ENCODE data around the gene TRAPPC5. TPM values are rescaled to one million over a fixed set of nuclear protein-coding genes. Genes with fewer than 3 reads are reported as not detected.

Gene TRAPPC5
- polyA plus RNA-seq, 1 of the 3 experiments (the other 2 are of a cell fraction) = 49.4 TPM

DNA sequence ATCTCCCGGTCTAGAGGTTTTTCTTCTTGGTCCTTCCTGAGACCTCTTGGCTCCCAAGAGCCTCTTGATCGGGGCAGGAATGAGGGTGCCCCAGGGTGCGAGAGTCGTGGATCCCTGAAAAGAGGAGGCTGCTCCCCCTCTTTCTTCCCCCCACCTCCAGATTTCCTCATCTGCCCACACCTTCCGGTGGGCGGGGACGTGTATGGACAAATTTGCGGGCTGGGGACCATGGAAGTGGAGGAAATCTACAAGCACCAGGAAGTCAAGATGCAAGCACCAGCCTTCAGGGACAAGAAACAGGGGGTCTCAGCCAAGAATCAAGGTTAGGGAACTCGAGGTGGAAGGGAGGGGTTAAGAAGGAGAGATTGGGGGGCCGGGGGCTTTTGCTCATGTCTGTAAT is 3.8 kb upstream of the TRAPPC5 start, which contains the start of gene MCEMP1:
Gene MCEMP1, plus strand, starts transcription at position 237 of the 400 bp plus-strand sequence. Its CDS starts 31 bp downstream, at position 268.
- Histone ChIP-seq H3K79me2 (ENCODE audit: insufficient read depth) (peaks cover 12% of the 10 kb centered on the region), H3K4me3 (ENCODE audit: low read depth in 2 of 2, low read length in 1 of 2) (no peak within 1 kb of the TSS), H3K27ac (ENCODE audit: low read depth in 2 of 2, low read length in 1 of 2) (no peak within 1 kb of the TSS), H3K4me1 (ENCODE audit: control insufficient read depth in 1 of 2, insufficient read depth in 2 of 2, low read depth in 1 of 2, low read length in 1 of 2) (peaks cover 0 to 11% of the 10 kb centered on the region in 2 experiments; a peak in 1 of 4 replicates), H3K9me2 (no peaks in the 10 kb centered on the region), H4K20me1 (ENCODE audit: insufficient read depth) (no peaks in the 10 kb centered on the region), H3K4me2 (no peak within 1 kb of the TSS), H3K9me3 (no peaks in the 10 kb centered on the region), H2AFZ (ENCODE audit: low read depth) (no peak within 1 kb of the TSS), H3K36me3 (replicated peaks in 1 of 2; ENCODE audit: control insufficient read depth in 1 of 2, insufficient read depth in 2 of 2, low read length in 1 of 2) (no peaks in the 10 kb centered on the region), H3F3A (replicated peaks; ENCODE audit: insufficient read depth) (no peaks in the 10 kb centered on the region), H3K9ac (no peak within 1 kb of the TSS), H3K27me3 (ENCODE audit: insufficient read depth) (peaks cover 37% of the 10 kb centered on the region)
- CTCF ChIA-PET = interaction anchor here (1.2 to 3.8 kb wide), 3 partner anchors 108 to 322 kb away, joined by 3 to 22 read pairs (median 10); no protein-coding TSS in a partner anchor
- DNase-seq = no peak
- 11% methylated on average over 10 of the region's 10 CpGs for WGBS (ENCODE audit: low lambda C conversion rate)
- TF ChIP-seq GABPA (IDR thresholded peaks at IDR 0.05; ENCODE audit: low read depth) (no peak), TCF12 (IDR thresholded peaks at IDR 0.05) (no peak), SMC3 (IDR thresholded peaks at IDR 0.05; ENCODE audit: low read depth, low read length) (no peak), POLR2AphosphoS5 (IDR thresholded peaks at IDR 0.05; ENCODE audit: low read depth, low read length) (no peak), ELF1 (IDR thresholded peaks at IDR 0.05) (no peak), FOXM1 (IDR thresholded peaks at IDR 0.05; ENCODE audit: low read depth) (no peak), NFIC (IDR thresholded peaks at IDR 0.05; ENCODE audit: borderline replicate concordance) (no peak), TEAD4 (IDR thresholded peaks at IDR 0.05; ENCODE audit: borderline replicate concordance, insufficient read depth) (no peak), TAF1 (IDR thresholded peaks at IDR 0.05; ENCODE audit: borderline replicate concordance, low read depth, low read length) (no peak), RCOR1 (IDR thresholded peaks at IDR 0.05; ENCODE audit: low read length) (no peak), FOXJ3 (CRISPR knock-in tag; IDR thresholded peaks at IDR 0.05) (no peak), EP300 (IDR thresholded peaks at IDR 0.05; ENCODE audit: borderline replicate concordance in 1 of 2, low read depth in 1 of 2, low read length in 1 of 2) (no peak), SIN3A (IDR thresholded peaks at IDR 0.05; ENCODE audit: borderline replicate concordance, low read depth, low read length) (no peak), RXRA (IDR thresholded peaks at IDR 0.05; ENCODE audit: borderline replicate concordance, low read depth) (no peak), MXI1 (IDR thresholded peaks at IDR 0.05; ENCODE audit: low read depth, low read length) (no peak)
- TF ChIP-seq, protein P1, sequence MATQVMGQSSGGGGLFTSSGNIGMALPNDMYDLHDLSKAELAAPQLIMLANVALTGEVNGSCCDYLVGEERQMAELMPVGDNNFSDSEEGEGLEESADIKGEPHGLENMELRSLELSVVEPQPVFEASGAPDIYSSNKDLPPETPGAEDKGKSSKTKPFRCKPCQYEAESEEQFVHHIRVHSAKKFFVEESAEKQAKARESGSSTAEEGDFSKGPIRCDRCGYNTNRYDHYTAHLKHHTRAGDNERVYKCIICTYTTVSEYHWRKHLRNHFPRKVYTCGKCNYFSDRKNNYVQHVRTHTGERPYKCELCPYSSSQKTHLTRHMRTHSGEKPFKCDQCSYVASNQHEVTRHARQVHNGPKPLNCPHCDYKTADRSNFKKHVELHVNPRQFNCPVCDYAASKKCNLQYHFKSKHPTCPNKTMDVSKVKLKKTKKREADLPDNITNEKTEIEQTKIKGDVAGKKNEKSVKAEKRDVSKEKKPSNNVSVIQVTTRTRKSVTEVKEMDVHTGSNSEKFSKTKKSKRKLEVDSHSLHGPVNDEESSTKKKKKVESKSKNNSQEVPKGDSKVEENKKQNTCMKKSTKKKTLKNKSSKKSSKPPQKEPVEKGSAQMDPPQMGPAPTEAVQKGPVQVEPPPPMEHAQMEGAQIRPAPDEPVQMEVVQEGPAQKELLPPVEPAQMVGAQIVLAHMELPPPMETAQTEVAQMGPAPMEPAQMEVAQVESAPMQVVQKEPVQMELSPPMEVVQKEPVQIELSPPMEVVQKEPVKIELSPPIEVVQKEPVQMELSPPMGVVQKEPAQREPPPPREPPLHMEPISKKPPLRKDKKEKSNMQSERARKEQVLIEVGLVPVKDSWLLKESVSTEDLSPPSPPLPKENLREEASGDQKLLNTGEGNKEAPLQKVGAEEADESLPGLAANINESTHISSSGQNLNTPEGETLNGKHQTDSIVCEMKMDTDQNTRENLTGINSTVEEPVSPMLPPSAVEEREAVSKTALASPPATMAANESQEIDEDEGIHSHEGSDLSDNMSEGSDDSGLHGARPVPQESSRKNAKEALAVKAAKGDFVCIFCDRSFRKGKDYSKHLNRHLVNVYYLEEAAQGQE (IDR thresholded peaks at IDR 0.05; ENCODE audit: low read depth, low read length) = no peak
- TF ChIP-seq, protein P2, sequence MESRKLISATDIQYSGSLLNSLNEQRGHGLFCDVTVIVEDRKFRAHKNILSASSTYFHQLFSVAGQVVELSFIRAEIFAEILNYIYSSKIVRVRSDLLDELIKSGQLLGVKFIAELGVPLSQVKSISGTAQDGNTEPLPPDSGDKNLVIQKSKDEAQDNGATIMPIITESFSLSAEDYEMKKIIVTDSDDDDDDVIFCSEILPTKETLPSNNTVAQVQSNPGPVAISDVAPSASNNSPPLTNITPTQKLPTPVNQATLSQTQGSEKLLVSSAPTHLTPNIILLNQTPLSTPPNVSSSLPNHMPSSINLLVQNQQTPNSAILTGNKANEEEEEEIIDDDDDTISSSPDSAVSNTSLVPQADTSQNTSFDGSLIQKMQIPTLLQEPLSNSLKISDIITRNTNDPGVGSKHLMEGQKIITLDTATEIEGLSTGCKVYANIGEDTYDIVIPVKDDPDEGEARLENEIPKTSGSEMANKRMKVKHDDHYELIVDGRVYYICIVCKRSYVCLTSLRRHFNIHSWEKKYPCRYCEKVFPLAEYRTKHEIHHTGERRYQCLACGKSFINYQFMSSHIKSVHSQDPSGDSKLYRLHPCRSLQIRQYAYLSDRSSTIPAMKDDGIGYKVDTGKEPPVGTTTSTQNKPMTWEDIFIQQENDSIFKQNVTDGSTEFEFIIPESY (IDR thresholded peaks at IDR 0.05; ENCODE audit: borderline replicate concordance, low read depth) = no peak
- TF ChIP-seq, protein P3, sequence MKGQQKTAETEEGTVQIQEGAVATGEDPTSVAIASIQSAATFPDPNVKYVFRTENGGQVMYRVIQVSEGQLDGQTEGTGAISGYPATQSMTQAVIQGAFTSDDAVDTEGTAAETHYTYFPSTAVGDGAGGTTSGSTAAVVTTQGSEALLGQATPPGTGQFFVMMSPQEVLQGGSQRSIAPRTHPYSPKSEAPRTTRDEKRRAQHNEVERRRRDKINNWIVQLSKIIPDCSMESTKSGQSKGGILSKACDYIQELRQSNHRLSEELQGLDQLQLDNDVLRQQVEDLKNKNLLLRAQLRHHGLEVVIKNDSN (IDR thresholded peaks at IDR 0.05; ENCODE audit: borderline replicate concordance, low read depth) = no peak
- POLR2A ChIA-PET = no interaction called here
